Activated CD4-positive, alpha-beta T cell treated with anti-CD3 and anti-CD28 coated beads, Interleukin-2, amount 50 U/mL, for 1 hour (primary cell): ENCODE data around the gene BMP2K.

Experiments used
- DNase-seq: peaks from one replicate; pipeline ENCODE4 v3.0.0-alpha.2; 2020

BMP2K gene

DNA sequence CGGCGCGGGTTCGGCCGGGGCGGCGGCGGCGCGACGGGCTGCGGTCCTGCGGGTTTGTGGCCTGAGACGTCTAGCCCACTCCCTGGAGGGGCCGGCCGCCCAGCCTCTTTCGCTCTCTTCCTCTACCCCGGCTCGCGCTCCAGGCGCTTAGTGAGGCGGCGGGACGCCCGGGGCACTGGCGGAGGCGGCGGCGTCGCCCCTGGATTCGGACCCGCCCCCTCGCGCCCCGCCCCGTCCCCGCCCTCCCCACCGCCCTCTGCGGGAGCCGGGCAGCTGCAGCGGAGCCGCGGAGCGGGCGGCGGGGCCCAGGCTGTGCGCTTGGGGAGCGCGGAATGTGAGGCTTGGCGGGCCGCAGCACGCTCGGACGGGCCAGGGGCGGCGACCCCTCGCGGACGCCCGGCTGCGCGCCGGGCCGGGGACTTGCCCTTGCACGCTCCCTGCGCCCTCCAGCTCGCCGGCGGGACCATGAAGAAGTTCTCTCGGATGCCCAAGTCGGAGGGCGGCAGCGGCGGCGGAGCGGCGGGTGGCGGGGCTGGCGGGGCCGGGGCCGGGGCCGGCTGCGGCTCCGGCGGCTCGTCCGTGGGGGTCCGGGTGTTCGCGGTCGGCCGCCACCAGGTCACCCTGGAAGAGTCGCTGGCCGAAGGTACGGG lies at the start of gene BMP2K:
TSS of gene BMP2K (plus strand) at position 272 of the 650 bp plus-strand sequence. CDS start at position 466, 194 bp downstream.
- peak; percentile 75 for DNase-seq

DNA sequence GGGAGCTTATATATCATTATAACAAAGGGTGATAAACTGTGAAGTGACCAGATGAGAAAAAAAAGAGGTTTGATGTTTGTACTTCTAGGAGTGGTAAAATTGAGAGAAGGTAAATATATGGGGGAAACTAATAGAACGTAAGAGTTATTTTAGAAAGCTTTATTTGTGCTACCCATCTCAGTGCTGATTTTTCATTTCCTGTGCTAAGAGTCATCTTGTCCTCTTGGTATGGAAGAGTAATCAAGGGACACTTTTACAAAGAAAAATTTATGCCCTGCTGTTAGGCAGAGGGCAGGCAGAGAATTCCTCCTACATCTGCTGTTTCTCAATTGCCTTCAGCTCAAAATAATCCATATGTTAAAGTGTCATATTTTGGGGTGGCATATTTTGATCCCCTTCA lies 49.6 kb upstream of the BMP2K start:
- no peak for DNase-seq

DNA sequence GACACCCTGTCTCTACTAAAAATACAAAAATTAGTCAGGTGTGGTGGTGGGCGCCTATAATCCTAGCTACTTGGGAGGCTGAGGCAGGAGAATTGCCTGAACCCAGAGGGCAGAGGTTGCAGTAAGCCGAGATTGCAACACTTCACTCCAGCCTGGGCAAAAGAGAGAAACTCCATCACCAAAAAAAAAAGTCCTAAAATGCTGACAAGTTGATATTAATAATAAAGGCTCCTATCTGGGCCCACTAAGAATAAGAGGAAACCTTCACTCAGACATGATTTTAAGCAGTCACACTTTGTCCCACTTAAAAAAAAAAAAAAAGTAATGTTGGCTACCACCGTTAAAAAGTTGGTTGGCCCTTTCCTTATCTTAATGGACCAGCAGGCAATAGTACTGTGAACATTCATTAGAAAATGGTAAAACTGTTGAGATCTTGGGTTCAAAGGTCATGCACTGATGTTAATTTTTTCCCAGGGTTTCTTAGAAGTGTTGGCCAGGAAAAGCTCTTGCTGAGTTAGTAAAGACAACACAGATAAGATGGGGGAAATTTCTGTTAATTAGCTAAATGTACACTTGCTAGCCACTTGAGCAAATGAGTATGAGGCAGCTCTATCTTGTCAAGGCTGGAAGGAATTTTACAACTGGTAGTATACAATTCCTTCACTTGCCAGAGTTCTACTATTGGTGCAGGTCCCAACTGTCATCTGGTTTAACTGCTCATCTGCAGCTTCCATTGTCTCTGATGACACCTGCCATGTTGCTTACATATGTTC lies 43.6 kb upstream of the BMP2K start:
- DNase-seq = no peak

DNA sequence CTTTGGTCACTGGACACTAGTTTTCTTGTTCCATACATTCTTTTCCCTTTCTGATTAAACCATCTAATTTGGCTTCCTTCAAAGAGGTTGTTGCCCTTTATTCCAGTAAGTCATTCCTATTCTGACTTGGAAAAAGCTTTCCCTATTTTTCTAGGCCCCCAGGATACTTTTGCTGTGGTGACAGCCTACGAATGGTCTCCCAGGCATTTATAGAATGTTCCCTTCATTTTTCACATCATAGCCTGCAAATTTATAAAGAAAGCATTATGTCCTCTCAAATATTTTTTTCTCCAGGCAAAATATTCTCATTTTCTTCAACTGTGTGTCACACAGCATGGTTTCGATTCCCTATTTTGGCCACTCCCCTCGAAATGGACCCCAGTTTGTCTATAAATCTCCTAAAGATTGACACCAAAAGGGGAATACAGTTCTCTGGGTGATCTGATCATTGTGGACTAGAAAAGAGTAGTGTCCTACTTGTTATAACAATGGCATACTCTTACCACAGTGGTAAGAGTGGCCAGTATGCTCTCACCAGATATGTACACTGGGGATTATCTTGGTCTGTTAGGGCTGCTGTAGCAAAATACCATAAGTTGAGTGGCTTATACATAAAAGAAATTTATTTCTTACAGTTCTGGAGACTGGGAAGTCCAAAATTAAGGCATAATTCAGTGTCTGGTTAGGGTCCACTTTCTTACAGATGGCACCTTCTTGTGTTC lies 41.5 kb upstream of the BMP2K start:
- DNase-seq = no peak

DNA sequence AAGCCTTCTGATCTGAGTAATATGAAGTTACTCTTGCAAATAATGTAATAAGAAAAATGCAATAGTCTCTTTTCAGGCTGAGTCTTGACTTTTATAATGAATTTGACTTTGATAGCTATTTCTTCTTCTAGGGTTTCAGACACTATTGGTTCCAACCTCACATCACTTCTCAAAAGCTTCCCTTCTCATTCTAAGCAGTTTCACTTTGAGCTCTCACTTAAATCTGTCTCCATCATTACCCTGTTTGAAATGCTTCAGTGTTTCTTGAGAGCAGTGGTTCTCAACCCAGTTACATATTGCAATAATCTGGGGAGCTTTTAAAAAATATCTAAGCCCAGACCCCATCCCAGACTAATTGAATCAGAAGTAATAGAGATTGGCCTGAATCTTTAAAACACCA lies 40.5 kb upstream of the BMP2K start:
- no peak for DNase-seq

DNA sequence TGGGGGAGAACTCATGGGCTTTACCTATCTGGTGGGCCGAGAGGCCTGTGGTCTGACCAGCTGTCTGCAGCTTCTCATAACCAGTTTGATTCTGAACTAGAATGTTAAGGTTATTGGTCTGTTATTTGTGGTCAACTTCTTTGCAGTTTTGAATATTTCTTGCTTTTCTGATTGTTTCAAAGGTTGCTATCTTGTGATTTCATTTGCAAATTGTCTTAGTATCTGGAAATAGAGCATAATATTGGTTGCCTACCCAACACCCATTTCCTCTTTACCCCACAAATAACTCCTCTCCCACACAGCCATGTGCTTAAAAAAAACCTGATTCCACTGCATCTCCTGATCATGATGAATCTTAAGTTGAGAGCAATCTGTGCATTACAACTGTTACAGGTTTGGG lies 39.1 kb upstream of the BMP2K start:
- no peak for DNase-seq

DNA sequence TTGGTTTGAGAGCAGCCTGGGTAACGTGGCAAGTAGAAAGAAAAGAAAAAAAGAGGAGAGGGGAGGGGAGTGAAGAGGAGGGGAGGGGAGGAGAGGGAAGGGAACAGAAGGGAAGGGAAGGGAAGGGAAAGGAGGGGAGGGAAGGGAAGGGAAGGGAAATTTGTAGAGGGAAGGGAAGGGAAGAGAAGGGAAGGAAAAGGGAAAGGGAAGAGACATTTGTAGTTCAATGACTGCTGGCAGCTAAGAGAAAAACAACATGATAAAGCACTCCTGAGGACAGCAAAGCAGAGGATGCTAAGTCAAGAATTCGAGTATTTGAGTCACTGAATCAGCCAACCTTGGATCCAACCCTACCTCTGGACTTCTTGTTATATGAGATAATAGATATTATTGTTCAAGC lies 38.2 kb upstream of the BMP2K start:
- no peak for DNase-seq

DNA sequence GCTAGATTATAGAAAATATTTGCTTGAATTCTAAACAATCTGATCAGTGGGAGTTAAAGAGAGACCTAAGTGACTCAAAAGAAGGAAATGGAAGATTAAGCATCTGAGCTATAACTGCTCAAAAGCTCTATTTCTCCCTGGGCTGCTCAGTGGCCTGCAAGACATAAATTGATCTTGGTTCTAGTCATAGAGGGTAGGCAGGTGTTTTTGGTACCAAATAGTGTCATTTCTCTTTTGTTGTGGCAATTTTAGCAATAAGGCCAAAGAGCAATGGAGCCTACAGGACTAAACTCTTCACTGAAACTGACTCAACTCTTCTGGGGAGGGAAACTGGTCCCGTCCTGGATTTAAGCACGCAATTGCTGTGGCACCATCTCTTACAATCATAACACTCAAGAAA lies 33.9 kb upstream of the BMP2K start:
- DNase-seq = no peak

DNA sequence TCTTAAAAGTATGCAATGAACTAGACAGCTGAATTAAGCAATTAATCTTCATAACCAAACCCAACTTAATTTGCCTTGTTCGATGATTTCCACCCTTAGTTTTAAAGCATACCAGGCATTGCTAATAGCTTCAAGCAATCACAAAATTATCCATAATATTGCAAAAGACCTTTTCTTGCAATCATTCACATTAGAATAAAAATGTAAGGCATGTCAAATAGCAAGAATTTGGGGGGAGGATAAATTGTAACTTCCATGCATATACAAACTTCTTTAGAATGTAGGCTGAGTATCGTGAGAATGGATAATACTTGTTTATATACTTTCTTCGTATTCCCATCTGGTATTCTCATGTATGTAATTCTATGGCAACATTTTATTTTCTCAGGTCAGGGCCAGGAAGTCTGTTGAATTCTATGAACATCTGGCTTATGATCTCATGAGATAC lies 28.7 kb upstream of the BMP2K start:
- no peak for DNase-seq

DNA sequence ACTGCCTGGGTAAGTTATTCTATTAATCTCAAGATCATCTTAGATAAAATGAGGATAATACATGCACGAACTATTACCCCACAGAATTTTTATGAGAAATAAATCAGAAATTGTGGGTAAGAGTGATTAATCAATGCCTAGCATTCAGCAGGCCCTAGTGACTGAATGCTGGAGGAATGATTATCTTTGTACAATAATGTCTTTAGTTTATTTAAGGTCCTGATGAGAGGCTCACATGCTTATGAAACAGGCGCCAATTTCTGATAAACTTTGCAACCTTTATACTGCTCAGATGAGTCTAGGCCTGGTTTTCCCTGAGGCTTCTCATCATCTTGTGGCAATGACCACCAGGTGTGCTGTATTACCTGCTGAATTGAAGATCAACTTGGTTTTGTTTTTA lies 27.8 kb upstream of the BMP2K start:
- DNase-seq = no peak

DNA sequence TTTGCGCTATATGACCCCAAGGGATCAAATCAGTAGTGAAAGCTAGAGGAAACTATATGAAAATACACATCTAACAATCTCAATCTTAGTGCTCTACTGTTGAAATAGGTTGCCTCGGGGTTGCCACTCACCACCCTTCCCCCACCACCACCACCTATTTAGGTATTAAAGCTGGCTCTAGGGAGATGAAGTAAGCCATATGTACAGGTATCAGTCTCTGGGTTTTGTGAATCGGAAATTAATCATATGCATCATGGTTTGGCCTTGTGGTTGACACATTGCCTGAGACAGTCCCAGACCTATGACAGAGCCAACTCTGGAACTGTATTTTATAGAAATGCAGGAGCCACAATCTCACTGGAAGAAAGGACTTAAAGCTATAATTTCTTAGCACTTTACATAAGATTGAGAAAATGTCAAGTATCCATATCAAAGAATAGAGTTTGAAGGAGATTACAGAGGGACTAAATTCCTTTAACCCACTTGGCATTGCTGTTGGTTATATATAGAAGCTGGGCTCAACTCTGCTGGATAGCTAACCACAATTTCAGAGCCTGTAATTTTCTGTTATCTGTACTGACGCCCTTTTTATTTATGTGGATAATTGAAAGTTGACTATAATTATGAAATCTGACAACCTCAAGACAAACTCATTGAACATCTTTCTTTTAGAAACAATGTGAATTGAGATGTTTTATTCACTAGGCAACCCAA lies 26.7 kb upstream of the BMP2K start:
- DNase-seq = no peak

DNA sequence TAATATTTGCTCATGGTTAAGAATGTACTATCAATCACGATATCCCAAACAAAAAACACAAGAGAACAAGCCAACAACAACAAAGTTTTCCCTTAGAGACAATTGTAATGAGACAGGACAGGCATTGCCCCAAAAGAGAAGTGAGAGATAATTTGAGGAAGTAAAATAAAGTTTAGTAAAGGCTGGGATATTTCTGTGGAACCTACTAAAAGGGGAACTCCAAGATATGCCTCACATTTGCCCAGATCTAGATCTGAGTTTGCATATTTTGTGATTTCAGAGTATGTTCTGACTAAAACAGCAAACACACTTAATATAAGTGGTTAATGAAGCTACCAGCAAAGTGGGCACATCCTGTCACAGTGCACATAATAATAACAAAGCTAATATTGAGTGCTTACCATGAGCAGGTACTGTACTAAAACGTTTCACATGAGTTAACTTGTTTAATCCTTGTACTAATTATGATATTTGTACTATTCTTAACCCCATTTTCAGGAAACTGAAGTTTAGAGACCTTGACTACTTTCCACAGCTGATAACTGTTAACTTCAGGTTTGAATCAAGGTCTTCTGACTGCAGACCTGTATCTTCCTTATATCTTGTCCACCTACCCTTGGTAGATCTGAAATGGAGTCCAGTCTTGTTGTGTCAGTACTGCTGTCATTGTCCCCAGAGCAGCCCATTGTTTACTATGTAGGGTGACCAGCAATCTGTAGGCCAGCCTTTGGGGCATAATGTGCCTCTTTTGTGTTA lies 26.0 kb upstream of the BMP2K start:
- no peak for DNase-seq

DNA sequence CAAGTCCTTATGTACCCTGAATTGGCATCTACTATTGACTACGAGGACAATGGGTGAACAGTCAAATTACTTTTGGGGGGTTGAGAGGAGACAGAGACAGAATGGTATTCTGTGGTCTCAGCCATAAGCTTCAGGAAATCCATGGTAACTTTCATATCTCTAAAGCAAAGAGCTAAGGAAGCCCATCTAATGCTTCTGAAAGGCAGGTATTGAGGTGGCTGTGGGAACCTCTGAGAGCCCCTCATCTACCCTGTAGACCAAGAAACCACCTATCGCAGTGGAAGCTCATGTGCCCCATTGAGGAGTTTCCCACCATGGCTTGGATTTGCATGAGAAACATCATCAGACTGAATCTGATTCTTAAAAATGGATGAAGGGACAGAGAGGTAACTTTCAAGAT lies 23.1 kb upstream of the BMP2K start:
- no peak for DNase-seq

DNA sequence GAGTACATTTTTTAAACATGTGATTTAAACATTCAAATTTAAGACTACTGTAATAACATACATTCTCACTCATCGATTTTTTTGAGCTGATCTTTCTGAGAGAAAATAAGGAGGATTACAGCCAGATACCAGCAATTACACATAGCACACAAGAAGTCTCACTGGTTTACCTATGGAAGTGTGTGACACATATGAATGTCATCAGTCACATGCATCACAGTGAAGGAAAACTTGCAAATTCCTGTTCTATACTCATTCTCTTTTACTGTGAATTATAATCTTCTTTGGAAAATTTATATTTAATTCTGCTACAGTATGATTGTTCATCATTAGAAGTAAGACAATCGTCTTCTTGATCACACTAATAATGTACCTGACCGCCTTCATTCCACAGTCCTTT lies 21.3 kb upstream of the BMP2K start:
- no peak for DNase-seq

DNA sequence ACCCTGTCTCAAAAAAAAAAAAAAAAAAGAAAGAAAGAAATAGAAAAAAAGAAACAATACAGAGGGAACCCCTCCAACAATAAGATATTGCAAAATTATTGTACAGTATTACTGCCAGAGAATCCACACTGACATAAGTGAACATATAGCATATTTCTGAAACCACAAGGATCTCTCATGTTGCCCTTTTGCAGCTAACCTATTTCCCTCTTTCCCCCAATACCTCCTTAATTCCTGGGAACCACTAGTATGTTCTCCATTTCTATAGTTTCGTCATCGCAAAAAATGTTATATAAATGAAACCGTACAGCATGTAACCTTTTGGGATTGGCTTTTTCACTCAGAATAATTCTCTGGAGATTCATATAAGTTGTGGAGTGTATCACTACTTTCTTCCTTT lies 20.0 kb upstream of the BMP2K start:
- DNase-seq = no peak

DNA sequence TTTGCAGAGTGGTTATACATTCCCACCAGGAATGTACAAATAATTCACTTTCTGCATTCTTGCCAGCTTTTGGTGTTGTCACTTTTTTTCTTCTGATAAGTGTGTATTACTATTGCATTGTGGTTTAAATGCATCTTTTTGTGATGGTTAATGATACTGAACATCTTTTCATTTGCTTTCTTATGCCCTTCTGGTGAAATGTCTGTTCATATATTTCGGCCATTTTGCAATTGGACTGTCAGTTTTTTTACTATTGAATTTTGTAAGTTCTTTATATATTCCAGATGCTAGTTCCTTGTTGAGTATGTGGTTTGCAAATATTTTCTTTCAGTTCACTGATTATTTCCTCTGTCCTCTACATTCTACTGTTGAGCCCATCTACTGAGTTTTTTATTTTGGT lies 19.4 kb upstream of the BMP2K start:
- DNase-seq = no peak

DNA sequence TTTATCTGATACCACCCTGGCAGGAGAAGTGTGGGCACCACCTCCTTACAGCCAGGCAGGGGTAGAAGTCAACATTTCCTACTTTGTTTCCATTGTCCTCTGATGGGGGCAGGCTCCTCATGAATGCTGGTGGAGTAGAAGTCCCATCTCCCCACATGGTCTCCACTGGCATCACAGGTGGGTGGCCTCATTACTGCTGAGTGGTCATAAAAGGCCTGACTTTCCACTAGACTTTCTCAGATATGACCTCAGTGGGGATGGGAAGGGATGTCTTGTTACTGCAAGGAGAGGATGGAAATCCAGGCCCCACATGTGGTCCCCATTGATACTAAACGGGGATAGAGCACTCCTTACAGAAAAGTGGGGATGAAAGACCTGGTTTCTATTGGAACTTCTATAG lies 18.6 kb upstream of the BMP2K start:
- DNase-seq = no peak

DNA sequence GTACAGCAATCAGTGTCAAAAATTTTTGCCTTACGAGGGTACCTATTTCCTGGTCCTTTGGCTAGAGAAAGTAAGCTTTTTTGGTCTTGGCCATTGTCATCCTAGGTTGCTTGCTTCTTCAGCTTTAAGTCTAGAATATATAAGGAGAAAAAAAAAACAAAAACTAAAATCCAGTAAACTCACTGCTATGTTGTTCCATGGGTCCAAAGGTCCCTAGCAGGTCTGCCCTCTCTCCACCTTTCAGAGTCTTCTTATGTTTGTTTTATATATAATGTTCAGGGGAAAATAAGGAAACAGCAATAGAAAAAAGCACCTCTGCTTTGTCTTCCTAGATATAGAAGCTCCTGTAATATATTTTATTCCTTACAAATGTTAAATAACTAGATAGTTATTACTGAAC lies 18.1 kb upstream of the BMP2K start:
- DNase-seq = no peak

DNA sequence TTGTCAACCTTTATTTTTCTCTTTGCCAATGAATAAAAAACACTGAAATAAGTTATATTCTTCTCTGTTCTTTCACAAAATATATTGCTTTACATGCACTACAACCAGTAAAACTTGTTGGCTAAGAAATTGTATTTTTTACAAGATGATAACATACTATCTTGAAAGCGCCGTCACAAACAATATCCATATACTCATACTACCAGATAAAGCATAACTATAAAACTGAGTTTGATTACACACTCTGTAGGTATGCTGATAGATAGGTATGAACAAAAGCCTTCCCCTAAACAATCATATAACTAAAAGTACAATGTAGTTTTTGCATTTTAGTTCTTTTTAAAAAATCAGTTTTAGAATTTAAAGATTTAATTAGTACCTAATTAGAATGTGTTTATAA lies 13.6 kb upstream of the BMP2K start:
- DNase-seq = no peak

DNA sequence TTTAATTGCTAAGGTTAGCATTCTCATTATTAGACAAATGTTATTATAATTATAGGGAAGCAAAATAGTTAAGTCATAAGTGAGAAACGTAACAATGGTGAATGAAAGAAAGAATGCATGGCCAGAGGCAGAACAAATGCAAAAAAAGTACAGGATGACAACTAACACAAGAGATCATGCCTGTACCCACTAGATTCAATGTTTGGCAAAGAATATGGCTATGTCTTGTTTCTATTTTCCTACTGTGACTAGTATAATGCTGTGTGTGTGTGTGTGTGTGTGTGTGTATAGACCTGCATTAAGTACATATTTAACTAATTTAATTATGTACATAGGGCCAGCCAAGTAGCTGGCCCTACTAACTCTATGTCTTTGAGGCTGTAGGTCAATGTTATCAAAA lies 12.9 kb upstream of the BMP2K start:
- no peak for DNase-seq

DNA sequence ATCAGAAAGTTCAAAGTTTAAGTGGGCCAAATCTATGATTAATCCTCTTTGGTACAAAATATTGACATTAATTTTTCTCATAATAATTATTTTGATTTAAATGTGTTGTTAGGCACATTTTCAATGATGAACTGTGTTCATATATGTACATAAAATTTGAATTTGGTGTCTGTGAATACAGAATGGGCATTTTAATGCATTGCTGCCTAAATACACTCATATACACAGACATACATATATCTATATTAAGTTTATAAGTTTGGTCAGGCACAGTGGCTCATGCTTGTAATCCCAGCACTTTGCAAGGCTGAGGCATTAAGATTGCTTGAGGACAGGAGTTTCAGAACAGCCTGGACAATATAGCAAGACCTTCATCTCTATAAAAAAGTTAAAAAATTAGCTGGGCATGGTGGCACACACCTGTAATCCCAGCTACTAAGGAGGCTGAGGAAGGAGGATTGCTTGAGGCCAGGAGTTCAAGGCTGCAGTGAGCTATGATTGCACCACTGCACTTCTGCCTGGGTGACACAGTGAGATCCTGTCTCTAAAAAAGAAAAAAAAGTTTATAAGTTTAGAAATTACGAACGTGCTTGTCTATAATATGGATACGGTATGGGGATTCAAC lies 12.3 kb upstream of the BMP2K start:
- no peak for DNase-seq

DNA sequence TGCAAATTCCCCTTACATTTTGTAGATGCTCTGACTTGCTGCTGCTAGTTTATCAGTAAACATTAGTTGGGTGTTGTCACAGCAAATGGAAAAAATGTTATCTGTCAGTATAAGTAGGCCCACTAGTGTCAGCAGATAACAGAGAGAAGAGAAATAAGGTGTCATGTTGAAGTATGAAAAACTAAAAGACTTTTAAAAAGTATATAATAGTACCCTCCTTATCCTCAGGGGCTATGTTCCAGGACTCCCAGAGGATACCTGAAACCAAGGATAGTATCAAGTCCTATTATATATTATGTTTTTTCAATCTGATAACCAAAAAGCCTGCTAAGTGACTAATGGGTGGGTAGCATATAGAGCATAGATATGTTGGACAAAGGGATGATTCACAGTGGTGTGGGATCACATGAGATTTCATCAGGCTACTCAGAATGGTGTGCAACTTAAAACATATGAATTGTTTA lies 11.6 kb upstream of the BMP2K start:
- no peak for DNase-seq
